ENCODE results near the gene SCAMP2. TPM values are rescaled to one million over a fixed set of nuclear protein-coding genes. Genes with fewer than 3 reads are reported as not detected.

Gene SCAMP2
- total RNA-seq, 1 experiment from 2014 or later, result 38.0 TPM

DNA sequence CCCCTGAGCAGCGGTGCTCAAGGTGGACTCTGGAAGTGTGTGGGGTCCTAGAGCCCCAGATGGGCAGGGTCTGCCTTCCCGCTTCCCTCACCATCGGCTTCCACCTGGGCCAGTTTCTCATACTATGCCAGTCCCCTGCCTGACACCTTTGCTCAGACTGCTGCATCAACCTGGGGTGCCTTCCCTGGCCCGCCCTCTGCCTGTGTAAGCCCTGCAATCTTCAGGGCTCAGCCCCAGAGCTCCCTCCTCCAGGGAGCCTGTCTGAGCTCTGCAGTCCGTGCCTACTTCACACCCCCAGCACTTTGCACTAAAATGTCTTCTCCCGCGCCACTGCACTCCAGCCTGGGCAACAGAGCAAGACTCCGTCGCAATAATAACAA lies 78.2 kb downstream of the SCAMP2 start (continued):
- TF ChIP-seq, protein P1, sequence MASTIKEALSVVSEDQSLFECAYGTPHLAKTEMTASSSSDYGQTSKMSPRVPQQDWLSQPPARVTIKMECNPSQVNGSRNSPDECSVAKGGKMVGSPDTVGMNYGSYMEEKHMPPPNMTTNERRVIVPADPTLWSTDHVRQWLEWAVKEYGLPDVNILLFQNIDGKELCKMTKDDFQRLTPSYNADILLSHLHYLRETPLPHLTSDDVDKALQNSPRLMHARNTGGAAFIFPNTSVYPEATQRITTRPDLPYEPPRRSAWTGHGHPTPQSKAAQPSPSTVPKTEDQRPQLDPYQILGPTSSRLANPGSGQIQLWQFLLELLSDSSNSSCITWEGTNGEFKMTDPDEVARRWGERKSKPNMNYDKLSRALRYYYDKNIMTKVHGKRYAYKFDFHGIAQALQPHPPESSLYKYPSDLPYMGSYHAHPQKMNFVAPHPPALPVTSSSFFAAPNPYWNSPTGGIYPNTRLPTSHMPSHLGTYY (CRISPR knock-in tag; IDR thresholded peaks at IDR 0.05), result no peak
- TF ChIP-seq TP53 (CRISPR knock-in tag; IDR thresholded peaks at IDR 0.05), result no peak

DNA sequence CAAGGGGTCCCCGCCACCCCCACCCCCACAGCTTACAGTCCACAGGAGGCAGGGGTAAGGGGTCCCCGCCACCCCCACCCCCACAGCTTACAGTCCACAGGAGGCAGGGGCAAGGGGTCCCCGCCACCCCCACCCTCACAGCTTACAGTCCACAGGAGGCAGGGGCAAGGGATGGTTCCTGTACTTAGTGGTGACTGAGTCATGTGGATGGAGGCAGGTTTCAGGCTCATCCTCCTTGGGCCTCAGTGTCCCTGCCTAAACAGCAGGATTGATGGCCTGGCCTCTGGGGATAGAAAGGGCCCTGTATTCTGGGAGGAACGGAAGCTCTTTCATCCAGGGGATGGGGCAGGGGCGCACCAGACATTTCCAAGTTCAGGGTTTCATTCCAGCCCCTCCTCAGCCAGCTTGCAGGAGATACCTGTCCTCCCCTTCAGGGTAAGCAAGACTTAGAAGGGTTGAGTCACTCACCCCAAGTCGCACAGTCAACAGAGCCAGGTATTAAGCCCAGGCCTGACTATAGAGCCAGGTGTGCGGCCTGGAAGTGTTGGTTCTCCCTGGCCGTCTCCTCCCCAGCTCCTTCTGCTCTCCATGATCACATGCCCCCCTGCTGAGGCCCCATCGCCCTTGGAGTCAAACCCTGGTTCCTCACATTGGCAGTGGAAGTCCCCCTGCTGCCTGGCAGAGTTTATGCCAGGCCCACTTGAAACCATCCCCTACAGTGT lies 78.8 kb downstream of the SCAMP2 start:
- Mint-ChIP-seq H3K27me3 (ENCODE audit: low read depth) (no peaks in the 10 kb centered on the region), H3K36me3 (no peaks in the 10 kb centered on the region), H3K27ac (no peak overlapping the region; the same call in 1 of the 2 replicates), H3K9me3 (no peaks in the 10 kb centered on the region), H3K4me3 (no peak overlapping the region), H3K4me1 (peaks cover 21% of the 10 kb centered on the region)
- TF ChIP-seq, protein P2, sequence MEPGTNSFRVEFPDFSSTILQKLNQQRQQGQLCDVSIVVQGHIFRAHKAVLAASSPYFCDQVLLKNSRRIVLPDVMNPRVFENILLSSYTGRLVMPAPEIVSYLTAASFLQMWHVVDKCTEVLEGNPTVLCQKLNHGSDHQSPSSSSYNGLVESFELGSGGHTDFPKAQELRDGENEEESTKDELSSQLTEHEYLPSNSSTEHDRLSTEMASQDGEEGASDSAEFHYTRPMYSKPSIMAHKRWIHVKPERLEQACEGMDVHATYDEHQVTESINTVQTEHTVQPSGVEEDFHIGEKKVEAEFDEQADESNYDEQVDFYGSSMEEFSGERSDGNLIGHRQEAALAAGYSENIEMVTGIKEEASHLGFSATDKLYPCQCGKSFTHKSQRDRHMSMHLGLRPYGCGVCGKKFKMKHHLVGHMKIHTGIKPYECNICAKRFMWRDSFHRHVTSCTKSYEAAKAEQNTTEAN (CRISPR knock-in tag; IDR thresholded peaks at IDR 0.05), result no peak
- TF ChIP-seq, protein P3, sequence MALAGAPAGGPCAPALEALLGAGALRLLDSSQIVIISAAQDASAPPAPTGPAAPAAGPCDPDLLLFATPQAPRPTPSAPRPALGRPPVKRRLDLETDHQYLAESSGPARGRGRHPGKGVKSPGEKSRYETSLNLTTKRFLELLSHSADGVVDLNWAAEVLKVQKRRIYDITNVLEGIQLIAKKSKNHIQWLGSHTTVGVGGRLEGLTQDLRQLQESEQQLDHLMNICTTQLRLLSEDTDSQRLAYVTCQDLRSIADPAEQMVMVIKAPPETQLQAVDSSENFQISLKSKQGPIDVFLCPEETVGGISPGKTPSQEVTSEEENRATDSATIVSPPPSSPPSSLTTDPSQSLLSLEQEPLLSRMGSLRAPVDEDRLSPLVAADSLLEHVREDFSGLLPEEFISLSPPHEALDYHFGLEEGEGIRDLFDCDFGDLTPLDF (CRISPR knock-in tag; IDR thresholded peaks at IDR 0.05), result no peak
- no peak for ATAC-seq
- ChIA-PET POLR2A (no interaction called here), CTCF (interaction anchor here (0.6 to 3.7 kb wide), 9 partner anchors 10 to 162 kb away, joined by 3 to 79 read pairs (median 6); partner anchors contain the start of gene CPLX3)
- DNase-seq (ENCODE audit: low spot score), result no peak

Small RNA genes lying within 50 kb of the gene (microRNA-seq; reads per million reads assigned to microRNA genes)
- 1.4 reads per million for gene MIR6882 (ENCODE audit: borderline number of aligned reads)

Other genes starting within 250 kb of the SCAMP2 start
- 45.6 to 54.7 TPM (median 50.6 TPM) in 3 replicates for gene EDC3, start 177.3 kb downstream of the SCAMP2 start, total RNA-seq (2021)
- 0.21 to 0.26 TPM (median 0.23 TPM) in 3 replicates for gene CYP1A1, start 147.8 kb downstream of the SCAMP2 start, total RNA-seq (2021)
- 0.07 TPM in 1 of 3 replicates, not detected in the others for gene CYP1A2, start 124.5 kb downstream of the SCAMP2 start, total RNA-seq (2021)
- gene CSK, start 91.3 kb downstream of the SCAMP2 start, total RNA-seq (2021), result 55.1 to 55.9 TPM (median 55.3 TPM) in 3 replicates
- not detected in 3 replicates for gene LMAN1L, start 60.5 kb downstream of the SCAMP2 start, total RNA-seq (2021)
- 0.09 to 0.21 TPM (median 0.09 TPM) in 3 replicates for gene CPLX3, start 46.7 kb downstream of the SCAMP2 start, total RNA-seq (2021)
- gene ULK3, start 30.2 kb downstream of the SCAMP2 start, total RNA-seq (2021), result 34.4 to 38.9 TPM (median 37.4 TPM) in 3 replicates
- gene MPI, start 16.7 kb upstream of the SCAMP2 start, total RNA-seq (2021), result 36.3 to 65.1 TPM (median 59.8 TPM) in 3 replicates
- gene FAM219B, start 33.5 kb upstream of the SCAMP2 start, total RNA-seq (2021), result 67.3 to 99.6 TPM (median 87.8 TPM) in 3 replicates
- gene COX5A, start 64.7 kb upstream of the SCAMP2 start, total RNA-seq (2021), result 336 to 355 TPM (median 354 TPM) in 3 replicates
- gene RPP25, start 83.4 kb upstream of the SCAMP2 start, total RNA-seq (2021), result 28.3 to 31.3 TPM (median 29.0 TPM) in 3 replicates
- gene SCAMP5, start 122.2 kb upstream of the SCAMP2 start, total RNA-seq (2021), result 65.7 to 70.1 TPM (median 67.0 TPM) in 3 replicates
- gene PPCDC, start 150.2 kb upstream of the SCAMP2 start, total RNA-seq (2021), result 25.7 to 30.1 TPM (median 27.8 TPM) in 3 replicates

Measured in WTC11 (cell line).